PC-9 (cell line): ENCODE results near the gene FOXA1. TPM values are rescaled to one million over a fixed set of nuclear protein-coding genes. Genes with fewer than 3 reads are reported as not detected.

ENCODE experiments used
- BruUV-seq: library from RNA; stranded (reverse); fragments of 400-500 nt; replicated peaks from 2 replicates; lab custom pipeline; 2021; lab: Mats Ljungman, UMichigan
- CTCF ChIA-PET: fragments of 300-600 bp; sonication (Branson Sonifier 250); formaldehyde crosslinking; loops from one replicate; lab custom pipeline; 2022; ENCODE audit warnings: antibody characterized with exemption; lab: Charles Lee
- POLR2A ChIA-PET: fragments of 300-600 bp; sonication (Branson Sonifier 250); formaldehyde crosslinking; loops from one replicate; lab custom pipeline; 2022; ENCODE audit warnings: antibody characterized with exemption; ENCODE audit not compliant: unreplicated experiment; lab: Charles Lee
- DNase-seq, 2 experiments: peaks; one replicate each; pipeline versions ENCODE4 v3.0.0 to v3.0.0-alpha.2; 2015 to 2022; ENCODE audit warnings: mixed read lengths in 1 of 2
- H2AFZ ChIP-seq: fragments of 200-600 bp; sonication (generic); 2 replicates; pipeline ENCODE4 v1.8.1; 2017; ENCODE audit warnings: antibody characterized with exemption
- H3F3A ChIP-seq: fragments of 200-600 bp; sonication (generic); 2 replicates; pipeline ENCODE4 v1.8.1; 2017; ENCODE audit warnings: antibody characterized with exemption, mild to moderate bottlenecking, low read depth; ENCODE audit not compliant: insufficient read depth
- H3K27ac ChIP-seq: fragments of 200-600 bp; sonication (generic); 2 replicates; pipeline ENCODE4 v1.6.1; 2016; ENCODE audit warnings: mixed run types
- H3K27me3 ChIP-seq: fragments of 200-600 bp; sonication (generic); 2 replicates; pipeline ENCODE4 v1.6.1; 2016; ENCODE audit warnings: low read depth, mixed run types; ENCODE audit not compliant: insufficient read depth
- H3K36me3 ChIP-seq: fragments of 200-600 bp; sonication (generic); 2 replicates; pipeline ENCODE4 v1.6.1; 2016; ENCODE audit warnings: low read depth, mixed run types
- H3K4me1 ChIP-seq: fragments of 200-600 bp; sonication (generic); replicated peaks from 2 replicates; pipeline ENCODE4 v1.6.1; 2016; ENCODE audit warnings: mixed run types; ENCODE audit not compliant: insufficient read depth
- H3K4me2 ChIP-seq: fragments of 200-600 bp; sonication (generic); 2 replicates; pipeline ENCODE4 v1.6.1; 2017; ENCODE audit warnings: mixed run types
- H3K4me3 ChIP-seq: fragments of 200-600 bp; sonication (generic); 2 replicates; pipeline ENCODE4 v1.6.1; 2016; ENCODE audit warnings: mixed run types
- H3K79me2 ChIP-seq: fragments of 200-600 bp; sonication (generic); 2 replicates; pipeline ENCODE4 v1.6.1; 2017; ENCODE audit warnings: low read depth, mixed run types
- H3K9me2 ChIP-seq: fragments of 200-600 bp; sonication (generic); 2 replicates; pipeline ENCODE4 v1.8.1; 2017; ENCODE audit warnings: mild to moderate bottlenecking; ENCODE audit not compliant: insufficient read depth
- H3K9me3 ChIP-seq: fragments of 200-600 bp; sonication (generic); 2 replicates; pipeline ENCODE4 v1.8.1; 2016; ENCODE audit warnings: low read depth; ENCODE audit not compliant: insufficient read depth
- H4K20me1 ChIP-seq: fragments of 200-600 bp; sonication (generic); 2 replicates; pipeline ENCODE4 v1.8.1; 2017; ENCODE audit not compliant: insufficient read depth
- CTCF ChIP-seq: fragments of 200-600 bp; sonication (generic); conservative IDR thresholded peaks from 2 replicates; pipeline ENCODE4 v1.6.1; 2017; ENCODE audit warnings: mixed run types, antibody characterized with exemption, mild to moderate bottlenecking, moderate library complexity
- EZH2 ChIP-seq: fragments of 200-600 bp; sonication (generic); IDR thresholded peaks from 2 replicates; pipeline ENCODE4 v1.8.0; 2017; ENCODE audit warnings: antibody characterized with exemption, low read depth
- intact Hi-C: fragments of 100-400 bp; cut with micrococcal nuclease; formaldehyde crosslinking; loops from one replicate; pipeline ENCODE4 v1.10.0; 2022; ENCODE audit not compliant: unreplicated experiment
- total RNA-seq: library from RNA; stranded (reverse); gene quantifications from 2 replicates; pipeline ENCODE4 v1.2.3, GENCODE V29; 2021

Gene FOXA1
- total RNA-seq, 1 experiment from 2014 or later = 35.4 TPM

DNA sequence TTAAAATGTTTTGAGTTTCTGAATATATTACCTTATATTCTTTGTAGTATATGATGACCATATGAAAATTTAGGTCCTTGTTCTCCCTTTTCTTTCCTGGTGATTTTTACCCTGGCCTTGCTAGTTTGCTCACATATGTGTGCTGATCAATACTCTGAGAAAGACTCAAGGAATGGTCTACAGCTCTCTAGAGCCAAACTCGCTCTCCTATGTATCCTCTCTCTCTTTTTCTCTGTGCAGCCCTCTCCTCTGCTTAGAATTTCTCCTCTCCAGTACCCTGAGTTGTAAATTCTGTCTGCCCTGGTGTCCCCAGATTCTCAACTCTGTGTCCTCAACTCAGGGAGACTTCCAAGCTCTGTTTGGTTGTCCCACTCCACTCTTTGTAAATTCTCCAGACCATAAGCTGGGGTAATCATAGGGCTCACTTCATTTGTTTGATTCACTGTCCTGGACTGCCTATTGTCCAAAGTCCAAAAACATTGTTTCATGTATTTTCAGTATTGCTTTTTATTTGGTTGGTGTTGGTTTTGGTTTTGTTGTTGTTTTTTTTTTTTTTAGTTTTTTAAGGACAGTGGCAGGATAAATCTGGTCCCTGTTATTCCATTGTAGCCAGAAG lies 41.0 kb downstream of the FOXA1 start:
- Histone ChIP-seq H3K4me2 (no peak overlapping the region), H4K20me1 (no peaks in the 10 kb centered on the region), H3K27ac (no peak overlapping the region), H3K4me1 (no peaks in the 10 kb centered on the region), H3K79me2 (no peaks in the 10 kb centered on the region), H2AFZ (no peak overlapping the region), H3F3A (no peaks in the 10 kb centered on the region), H3K9me3 (no peaks in the 10 kb centered on the region), H3K27me3 (no peaks in the 10 kb centered on the region), H3K4me3 (no peak overlapping the region), H3K9me2 (no peaks in the 10 kb centered on the region), H3K36me3 (no peaks in the 10 kb centered on the region)
- intact Hi-C loops = no loop called here
- ChIA-PET CTCF (no interaction called here), POLR2A (no interaction called here)
- BruUV-seq = no TSS peak
- TF ChIP-seq EZH2 = no peak
- no peak for TF ChIP-seq CTCF
- no peak for DNase-seq

- Histone ChIP-seq H4K20me1 (no peaks in the 10 kb centered on the region), H3K36me3 (no peaks in the 10 kb centered on the region), H3K27ac (no peak overlapping the region), H2AFZ (no peak overlapping the region), H3F3A (0 out of 2 replicates have a peak, but pooled peaks cover 4% of the 10 kb centered on the region), H3K4me2 (no peak overlapping the region), H3K27me3 (no peaks in the 10 kb centered on the region), H3K9me3 (no peaks in the 10 kb centered on the region), H3K9me2 (no peaks in the 10 kb centered on the region), H3K4me1 (peaks cover 13% of the 10 kb centered on the region), H3K79me2 (no peaks in the 10 kb centered on the region), H3K4me3 (no peak overlapping the region)
- intact Hi-C loops = no loop called here
- TF ChIP-seq CTCF = no peak
- no peak for TF ChIP-seq EZH2
- DNase-seq = no peak
- BruUV-seq = no TSS peak
- ChIA-PET POLR2A (no interaction called here), CTCF (no interaction called here)
These were observed 43.9 kb downstream of the FOXA1 start for GRCh38 chr14:37551119-37551518.

- no peaks in the 10 kb centered on the region for H4K20me1 ChIP-seq
- H3K9me3 ChIP-seq = no peaks in the 10 kb centered on the region
- POLR2A ChIA-PET = no interaction called here
- TF ChIP-seq EZH2 (no peak), CTCF (no peak)
- no peak overlapping the region for H3K27ac ChIP-seq
- intact Hi-C loops = no loop called here
- no TSS peak for BruUV-seq
- no peaks in the 10 kb centered on the region for H3K9me2 ChIP-seq
- CTCF ChIA-PET = no interaction called here
- DNase-seq = no peak
- H3F3A ChIP-seq = peaks cover 7% of the 10 kb centered on the region; the same call in 1 of the 2 replicates
- no peaks in the 10 kb centered on the region for H3K27me3 ChIP-seq
- peaks cover 17% of the 10 kb centered on the region for H3K4me1 ChIP-seq
- no peaks in the 10 kb centered on the region for H3K36me3 ChIP-seq
- H2AFZ ChIP-seq = no peak overlapping the region
- no peak overlapping the region for H3K4me2 ChIP-seq
- H3K4me3 ChIP-seq = no peak overlapping the region
- H3K79me2 ChIP-seq = no peaks in the 10 kb centered on the region
These were observed 44.5 kb downstream of the FOXA1 start for GRCh38 chr14:37550511-37550910.
